Measurements from ENCODE around the gene OR5A1. TPM values are rescaled to one million over a fixed set of nuclear protein-coding genes. Genes with fewer than 3 reads are reported as not detected.

OR5A1 gene
- total RNA-seq, 1 experiment from 2014 or later = not detected

GRCh38 chr11:59463190-59463641, 26.9 kb downstream of the OR5A1 start:
- Histone ChIP-seq H3K27me3 (ENCODE audit: insufficient read depth, low read depth) (peaks cover 18% of the 10 kb centered on the region), H3K79me2 (ENCODE audit: low read depth) (no peaks in the 10 kb centered on the region), H3K36me3 (ENCODE audit: low read depth) (no peaks in the 10 kb centered on the region), H3K27ac (no peak overlapping the region), H3K4me1 (replicated peaks; ENCODE audit: insufficient read depth) (no peaks in the 10 kb centered on the region), H3F3A (ENCODE audit: insufficient read depth, low read depth) (no peaks in the 10 kb centered on the region), H3K4me2 (no peak overlapping the region), H3K9me2 (ENCODE audit: insufficient read depth) (no peaks in the 10 kb centered on the region), H2AFZ (no peak overlapping the region), H3K9me3 (ENCODE audit: insufficient read depth, low read depth) (no peaks in the 10 kb centered on the region), H4K20me1 (ENCODE audit: insufficient read depth) (no peaks in the 10 kb centered on the region), H3K4me3 (no peak overlapping the region)
- ChIA-PET CTCF (no interaction called here), POLR2A (ENCODE audit: unreplicated experiment) (no interaction called here)
- no TSS peak for BruUV-seq (replicated peaks)
- intact Hi-C loops (cut with micrococcal nuclease; ENCODE audit: unreplicated experiment) = no loop called here
- TF ChIP-seq EZH2 (IDR thresholded peaks at IDR 0.05; ENCODE audit: low read depth) (no peak), CTCF (conservative IDR thresholded peaks at IDR 0.05) (no peak)
- DNase-seq = no peak

- ChIA-PET POLR2A (ENCODE audit: unreplicated experiment) (interaction anchor here (0.7 kb wide), 1 partner anchor 30 kb away, joined by 17 read pairs; no protein-coding TSS in a partner anchor), CTCF (no interaction called here)
- Histone ChIP-seq H3K9me2 (ENCODE audit: insufficient read depth) (no peaks in the 10 kb centered on the region), H3K4me3 (no peak within 1 kb of the TSS), H3K36me3 (ENCODE audit: low read depth) (no peaks in the 10 kb centered on the region), H3K4me1 (replicated peaks; ENCODE audit: insufficient read depth) (no peaks in the 10 kb centered on the region), H2AFZ (no peak within 1 kb of the TSS; the same call in 1 of the 2 replicates), H3K27ac (no peak within 1 kb of the TSS), H3K9me3 (ENCODE audit: insufficient read depth, low read depth) (no peaks in the 10 kb centered on the region), H4K20me1 (ENCODE audit: insufficient read depth) (no peaks in the 10 kb centered on the region), H3F3A (ENCODE audit: insufficient read depth, low read depth) (no peaks in the 10 kb centered on the region), H3K4me2 (no peak within 1 kb of the TSS), H3K79me2 (ENCODE audit: low read depth) (no peaks in the 10 kb centered on the region), H3K27me3 (ENCODE audit: insufficient read depth, low read depth) (peaks cover 29% of the 10 kb centered on the region)
- DNase-seq = no peak
- intact Hi-C loops (cut with micrococcal nuclease; ENCODE audit: unreplicated experiment) = no loop called here
- BruUV-seq (replicated peaks) = no TSS peak
- TF ChIP-seq CTCF (conservative IDR thresholded peaks at IDR 0.05) (no peak), EZH2 (IDR thresholded peaks at IDR 0.05; ENCODE audit: low read depth) (no peak)
Measured at GRCh38 chr11:59473015-59473414, 36.7 kb downstream of the OR5A1 start, which contains the start of gene OR4D10. OR4D10 (plus strand) TSS chr11:59473315; CDS start chr11:59477430, 4,115 bp downstream.

- H3K27me3 ChIP-seq (ENCODE audit: insufficient read depth, low read depth) = peaks cover 36% of the 10 kb centered on the region
- H3K9me3 ChIP-seq (ENCODE audit: insufficient read depth, low read depth) = no peaks in the 10 kb centered on the region
- no peaks in the 10 kb centered on the region for H4K20me1 ChIP-seq (ENCODE audit: insufficient read depth)
- ChIA-PET POLR2A (ENCODE audit: unreplicated experiment) (no interaction called here), CTCF (no interaction called here)
- H3K4me1 ChIP-seq (replicated peaks; ENCODE audit: insufficient read depth) = no peaks in the 10 kb centered on the region
- H3K27ac ChIP-seq = no peak overlapping the region
- no peaks in the 10 kb centered on the region for H3K36me3 ChIP-seq (ENCODE audit: low read depth)
- H3K4me2 ChIP-seq = no peak overlapping the region
- DNase-seq = no peak
- no peak overlapping the region for H2AFZ ChIP-seq
- intact Hi-C loops (cut with micrococcal nuclease; ENCODE audit: unreplicated experiment) = no loop called here
- H3K9me2 ChIP-seq (ENCODE audit: insufficient read depth) = no peaks in the 10 kb centered on the region
- TF ChIP-seq EZH2 (IDR thresholded peaks at IDR 0.05; ENCODE audit: low read depth) (no peak), CTCF (conservative IDR thresholded peaks at IDR 0.05) (no peak)
- H3K79me2 ChIP-seq (ENCODE audit: low read depth) = no peaks in the 10 kb centered on the region
- no peak overlapping the region for H3K4me3 ChIP-seq
- H3F3A ChIP-seq (ENCODE audit: insufficient read depth, low read depth) = no peaks in the 10 kb centered on the region
- BruUV-seq (replicated peaks) = no TSS peak
Measured at GRCh38 chr11:59475176-59475575, 38.9 kb downstream of the OR5A1 start.
